Neural progenitor cell (in vitro differentiated cells): ENCODE measurements around the gene ZSCAN5B.

Source experiments
- CTCF ChIP-seq: fragments of 200-600 bp; sonication (generic); IDR thresholded peaks from 2 replicates; pipeline ENCODE4 v1.5.1; 2017; ENCODE audit warnings: antibody characterized with exemption, mild to moderate bottlenecking
- EZH2 ChIP-seq: fragments of 200-600 bp; sonication (generic); IDR thresholded peaks from 2 replicates; pipeline ENCODE4 v1.6.1; 2017; ENCODE audit warnings: antibody characterized with exemption, mild to moderate bottlenecking, moderate library complexity
- EZH2phosphoT487 ChIP-seq: fragments of 200-600 bp; sonication (generic); IDR thresholded peaks from 2 replicates; pipeline ENCODE4 v1.6.1; 2017; ENCODE audit warnings: antibody characterized with exemption

- TF ChIP-seq EZH2 (no peak), CTCF (no peak), EZH2phosphoT487 (no peak)
Observed at GRCh38 chr19:56221851-56222250, 24.3 kb upstream of the ZSCAN5B start.
